HepG2 (cell line): Measurements from ENCODE around the gene CHKA. TPM values are rescaled to one million over a fixed set of nuclear protein-coding genes. Genes with fewer than 3 reads are reported as not detected.

ENCODE experiments used
- ATAC-seq: fragments of 200-7000 bp; cut with Tn5 transposase; 3 replicates; pipeline ENCODE4 v1.9.1; 2020; ENCODE audit warnings: mild to moderate bottlenecking, moderate library complexity
- BruUV-seq: library from RNA; stranded (reverse); fragments of 400-500 nt; replicated peaks from 2 replicates; lab custom pipeline; 2021; lab: Mats Ljungman, UMichigan
- CTCF ChIA-PET: fragments of 300-600 bp; formaldehyde crosslinking; extraction: SDS; loops from one replicate; lab custom pipeline; 2021; ENCODE audit warnings: low total read pairs, inconsistent platforms, low intra/inter-chr PET ratio; lab: Yijun Ruan, JAX
- POLR2A ChIA-PET: fragments of 350-600 bp; sonication (Branson Sonifier 250); formaldehyde crosslinking; loops from one replicate; lab custom pipeline; 2020; ENCODE audit warnings: antibody characterized with exemption, inconsistent platforms; lab: Yijun Ruan, JAX
- DNase-seq: peaks from one replicate; pipeline ENCODE4 v3.0.0-alpha.2; 2015; ENCODE audit warnings: low spot score
- FAIRE-seq: peaks from 3 replicates; lab custom pipeline; 2011; peaks lifted over from hg19 to GRCh38; lab: Jason Lieb, UNC
- H2AFZ ChIP-seq: one replicate; pipeline ENCODE4 v1.6.1; 2011; ENCODE audit warnings: low read length, inconsistent platforms
- H3K27ac ChIP-seq: fragments of 300-600 bp; 3 replicates; pipeline ENCODE4 v1.8.0; 2011; ENCODE audit warnings: mixed run types, mild to moderate bottlenecking, mixed read lengths, low read length, inconsistent platforms; ENCODE audit not compliant: insufficient read depth; ENCODE audit errors: extremely low read length
- H3K27me3 ChIP-seq, 2 experiments: fragments of 200-600 bp in 1 of 2; 2 replicates in 1 of 2; 3 replicates in 1 of 2; pipeline versions ENCODE4 v1.6.0 to v1.8.0; 2011; ENCODE audit warnings: low read length in 2 of 2, mild to moderate bottlenecking in 2 of 2, moderate library complexity in 2 of 2, inconsistent platforms in 1 of 2; ENCODE audit not compliant: insufficient read depth in 2 of 2, control insufficient read depth in 1 of 2
- H3K36me3 ChIP-seq, 2 experiments: fragments of 200-600 bp in 1 of 2; replicated peaks in 1 of 2; 2 replicates in 1 of 2; 3 replicates in 1 of 2; pipeline versions ENCODE4 v1.5.1 to v1.8.0; 2011; ENCODE audit warnings: low read length in 2 of 2, inconsistent platforms in 1 of 2; ENCODE audit not compliant: insufficient read depth in 2 of 2, control insufficient read depth in 1 of 2
- H3K4me1 ChIP-seq: 2 replicates; pipeline ENCODE4 v1.5.1; 2012; ENCODE audit warnings: low read length, inconsistent platforms; ENCODE audit not compliant: insufficient read depth
- H3K4me2 ChIP-seq: 2 replicates; pipeline ENCODE4 v1.6.0; 2011; ENCODE audit warnings: low read depth, low read length, inconsistent platforms
- H3K4me3 ChIP-seq, 3 experiments: fragments of 200-600 bp in 1 of 3; sonication (generic), shearing (Covaris generic) in 1 of 3; replicated peaks in 1 of 3; 2 replicates each; pipeline ENCODE4 v1.5.1; 2011 to 2016; ENCODE audit warnings: low read length in 3 of 3, inconsistent platforms in 2 of 3, low read depth in 2 of 3, mild to moderate bottlenecking in 2 of 3, control low read depth in 1 of 3, mixed read lengths in 1 of 3; ENCODE audit not compliant: insufficient read depth in 1 of 3
- H3K79me2 ChIP-seq: one replicate; pipeline ENCODE4 v1.6.1; 2011; ENCODE audit warnings: low read length, inconsistent platforms; ENCODE audit not compliant: insufficient read depth
- H3K9ac ChIP-seq: 2 replicates; pipeline ENCODE4 v1.6.0; 2011; ENCODE audit warnings: mild to moderate bottlenecking, low read depth, low read length, inconsistent platforms; ENCODE audit not compliant: insufficient read depth
- H3K9me3 ChIP-seq: 2 replicates; pipeline ENCODE4 v1.5.1; 2012; ENCODE audit warnings: mild to moderate bottlenecking, low read length
- H4K20me1 ChIP-seq: 2 replicates; pipeline ENCODE4 v1.6.0; 2011; ENCODE audit warnings: inconsistent platforms, mild to moderate bottlenecking, low read length, moderate library complexity; ENCODE audit not compliant: insufficient read depth
- DMAP1 ChIP-seq: IDR thresholded peaks from 2 replicates; pipeline ENCODE4 v1.6.1; 2016
- HMGA1 ChIP-seq: sonication (generic); formaldehyde crosslinking; conservative IDR thresholded peaks from 2 replicates; pipeline ENCODE4 v1.4.0; 2020; ENCODE audit warnings: missing genetic modification reagents
- MTF2 ChIP-seq: sonication (generic); formaldehyde crosslinking; IDR thresholded peaks from 2 replicates; pipeline ENCODE4 v1.5.0; 2020; ENCODE audit warnings: missing genetic modification reagents, borderline replicate concordance
- ONECUT2 ChIP-seq: sonication (generic); formaldehyde crosslinking; IDR thresholded peaks from 2 replicates; pipeline ENCODE4 v1.4.0; 2020; ENCODE audit warnings: missing genetic modification reagents
- RBM22 ChIP-seq: fragments of 200-400 bp; formaldehyde crosslinking; optimal IDR thresholded peaks from 2 replicates; pipeline ENCODE3; 2017; ENCODE audit warnings: mild to moderate bottlenecking, low read length, moderate library complexity
- RORA ChIP-seq: sonication (generic); formaldehyde crosslinking; IDR thresholded peaks from 2 replicates; pipeline ENCODE4 v1.5.0; 2020; ENCODE audit warnings: mild to moderate bottlenecking, missing genetic modification reagents, moderate library complexity
- TOPORS ChIP-seq: sonication (generic); formaldehyde crosslinking; IDR thresholded peaks from 2 replicates; pipeline ENCODE4 v1.8.0; 2023; ENCODE audit warnings: mild to moderate bottlenecking, missing genetic modification reagents
- ZNF121 ChIP-seq: sonication (generic); formaldehyde crosslinking; IDR thresholded peaks from 2 replicates; pipeline ENCODE4 v1.5.0; 2020; ENCODE audit warnings: mild to moderate bottlenecking, missing genetic modification reagents
- ZNF296 ChIP-seq: sonication (generic); formaldehyde crosslinking; conservative IDR thresholded peaks from 2 replicates; pipeline ENCODE4 v1.5.0; 2020; ENCODE audit warnings: mild to moderate bottlenecking, missing genetic modification reagents
- WGBS: methylation state at CpG from one replicate; pipeline ENCODE4 v1.1.6; 2017; ENCODE audit warnings: low lambda C conversion rate; 5-methylcytosine and 5-hydroxymethylcytosine counted together
- in situ Hi-C: cut with HindIII; loops from 2 replicates; pipeline ENCODE4 v1.10.0; 2017; ENCODE audit warnings: low pct_unique_long_range_greater_than_20kb; ENCODE audit not compliant: extremely low pct_ligation_motif_present
- intact Hi-C: fragments of 100-400 bp; cut with micrococcal nuclease; formaldehyde crosslinking; loops from one replicate; pipeline ENCODE4 v1.10.0; 2022; ENCODE audit not compliant: unreplicated experiment
- polyA plus RNA-seq, 8 experiments: library from polyadenylated mRNA; depleted of rRNA in 3 of 8; stranded (reverse) in 7 of 8; unstranded in 1 of 8; fragments of >200 nt; fragmentation: Illumina TruSeq in 4 of 8; extraction: Trizol in 4 of 8; gene quantifications; 2 replicates each; pipeline versions ENCODE4 v1.2.1 to v1.2.3, GENCODE V29; 2011 to 2016; ENCODE audit warnings: low read depth in 4 of 8, missing spikeins in 1 of 8, mixed read lengths in 1 of 8; ENCODE audit not compliant: insufficient read depth in 1 of 8
- total RNA-seq, 5 experiments: library from RNA; depleted of rRNA; stranded (reverse); fragments of >200 nt; fragmentation: Illumina TruSeq; extraction: Trizol; gene quantifications; 2 replicates each; pipeline ENCODE4 v1.2.3, GENCODE V29; 2016; ENCODE audit warnings: low read depth in 1 of 5
- TF ChIP-seq, protein P1 (sequence below): sonication (generic); IDR thresholded peaks from 2 replicates; pipeline ENCODE4 v1.6.1; 2016; ENCODE audit warnings: low read depth, borderline replicate concordance
- TF ChIP-seq, protein P2 (sequence below): sonication (generic); formaldehyde crosslinking; IDR thresholded peaks from 2 replicates; pipeline ENCODE4 v1.5.0; 2020; ENCODE audit warnings: missing genetic modification reagents, mild to moderate bottlenecking, borderline replicate concordance
- TF ChIP-seq, protein P3 (sequence below): IDR thresholded peaks from 2 replicates; pipeline ENCODE4 v1.6.1; 2016; ENCODE audit warnings: control low read depth
- TF ChIP-seq, protein P4 (sequence below): sonication (generic); formaldehyde crosslinking; IDR thresholded peaks from 2 replicates; pipeline ENCODE4 v1.5.0; 2020; ENCODE audit warnings: mild to moderate bottlenecking, missing genetic modification reagents

Gene CHKA
- total and polyA plus RNA-seq, 2 of the 13 experiments (the other 11 are each of a cell fraction or from before 2014, with no cell fraction given) = 71.6 to 92.7 TPM

DNA sequence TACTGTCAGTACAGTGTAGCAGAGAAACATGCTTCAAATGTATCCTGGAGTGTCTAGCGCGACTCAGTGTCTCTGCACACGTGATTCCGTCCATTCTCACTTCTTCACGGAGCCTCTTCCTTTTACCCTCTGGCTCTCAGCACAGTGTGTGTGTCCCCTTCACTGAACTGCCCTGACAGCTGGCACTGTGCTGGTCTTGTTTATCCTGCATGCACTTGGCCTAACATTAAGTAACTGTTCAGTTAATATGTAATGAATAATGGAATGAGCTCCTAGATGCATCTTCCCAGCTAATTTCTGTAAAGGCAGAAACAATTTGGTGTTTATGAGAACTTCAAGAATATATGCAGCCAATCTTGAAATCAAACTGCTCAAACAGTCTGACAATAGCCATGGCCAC is 47.5 kb upstream of the CHKA start:
- no peak overlapping the region for H3K27ac ChIP-seq
- FAIRE-seq = no peak
- H3K27me3 ChIP-seq = no peaks in the 10 kb centered on the region
- peak; percentile 16 for TF ChIP-seq RBM22
- TF ChIP-seq MTF2 (CRISPR knock-in tag) = no peak
- no peak for TF ChIP-seq ZNF296 (CRISPR knock-in tag)
- TF ChIP-seq, protein P1, sequence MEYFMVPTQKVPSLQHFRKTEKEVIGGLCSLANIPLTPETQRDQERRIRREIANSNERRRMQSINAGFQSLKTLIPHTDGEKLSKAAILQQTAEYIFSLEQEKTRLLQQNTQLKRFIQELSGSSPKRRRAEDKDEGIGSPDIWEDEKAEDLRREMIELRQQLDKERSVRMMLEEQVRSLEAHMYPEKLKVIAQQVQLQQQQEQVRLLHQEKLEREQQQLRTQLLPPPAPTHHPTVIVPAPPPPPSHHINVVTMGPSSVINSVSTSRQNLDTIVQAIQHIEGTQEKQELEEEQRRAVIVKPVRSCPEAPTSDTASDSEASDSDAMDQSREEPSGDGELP = 0 out of 2 replicates have a peak, but pooled peaks have one; percentile 18
- no peak for TF ChIP-seq ONECUT2 (CRISPR knock-in tag)
- no peak for TF ChIP-seq DMAP1 (CRISPR knock-in tag)
- TF ChIP-seq RORA (CRISPR knock-in tag) = no peak
- TF ChIP-seq HMGA1 = no peak
- TF ChIP-seq, all 625 proteins: peak for 2
- Histone ChIP-seq H3K9me3 (no peaks in the 10 kb centered on the region), H3K4me3 (no peak overlapping the region), H3K79me2 (no peaks in the 10 kb centered on the region), H3K4me2 (no peak overlapping the region), H3K4me1 (peaks cover 9% of the 10 kb centered on the region; the same call in 1 of the 2 replicates), H3K36me3 (peaks cover 29 to 69% of the 10 kb centered on the region in 2 experiments), H4K20me1 (no peaks in the 10 kb centered on the region), H3K9ac (no peak overlapping the region), H2AFZ (no peak overlapping the region)
- ChIA-PET POLR2A (interaction anchor here (1.2 kb wide), 1 partner anchor 9 kb away, joined by 3 read pairs; no protein-coding TSS in a partner anchor), CTCF (no interaction called here)
- DNase-seq (no peak), ATAC-seq (peak; percentile 65)
- BruUV-seq = no TSS peak
- intact Hi-C loops = no loop called here
- 96% methylated on average over 5 of the region's 5 CpGs for WGBS
- in situ Hi-C loops = no loop called here

DNA sequence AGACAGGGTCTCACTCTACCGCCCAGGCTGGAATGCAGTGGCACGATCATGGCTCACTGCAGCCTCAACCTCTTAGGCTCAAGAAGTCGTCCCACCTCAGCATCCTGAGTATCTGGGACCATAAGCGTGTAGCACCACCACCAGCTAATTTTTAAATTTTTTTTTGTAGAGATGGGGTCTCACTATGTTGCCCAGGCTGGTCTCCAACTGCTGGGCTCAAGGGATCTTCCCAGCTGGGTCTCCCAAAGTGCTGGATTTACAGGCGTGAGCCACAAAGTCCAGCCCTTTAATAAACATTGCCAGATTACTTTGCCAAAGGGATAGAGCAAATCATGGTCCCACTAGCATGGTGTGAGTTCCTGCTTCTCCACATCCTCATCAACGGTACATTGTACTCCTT is 46.3 kb upstream of the CHKA start:
- POLR2A ChIA-PET = no interaction called here
- intact Hi-C loops = no loop called here
- Histone ChIP-seq H4K20me1 (no peaks in the 10 kb centered on the region), H2AFZ (no peak overlapping the region), H3K36me3 (peaks cover 27 to 63% of the 10 kb centered on the region in 2 experiments)
- TF ChIP-seq TOPORS (CRISPR knock-in tag) (no peak), ZNF121 (CRISPR knock-in tag) (peak; percentile 77)
- TF ChIP-seq, protein P2, sequence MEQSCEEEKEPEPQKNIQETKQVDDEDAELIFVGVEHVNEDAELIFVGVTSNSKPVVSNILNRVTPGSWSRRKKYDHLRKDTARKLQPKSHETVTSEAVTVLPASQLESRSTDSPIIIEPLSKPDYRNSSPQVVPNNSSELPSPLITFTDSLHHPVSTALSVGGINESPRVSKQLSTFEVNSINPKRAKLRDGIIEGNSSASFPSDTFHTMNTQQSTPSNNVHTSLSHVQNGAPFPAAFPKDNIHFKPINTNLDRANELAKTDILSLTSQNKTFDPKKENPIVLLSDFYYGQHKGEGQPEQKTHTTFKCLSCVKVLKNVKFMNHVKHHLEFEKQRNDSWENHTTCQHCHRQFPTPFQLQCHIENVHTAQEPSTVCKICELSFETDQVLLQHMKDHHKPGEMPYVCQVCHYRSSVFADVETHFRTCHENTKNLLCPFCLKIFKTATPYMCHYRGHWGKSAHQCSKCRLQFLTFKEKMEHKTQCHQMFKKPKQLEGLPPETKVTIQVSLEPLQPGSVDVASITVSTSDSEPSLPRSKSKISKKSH (CRISPR knock-in tag) = no peak
- TF ChIP-seq, protein P3, sequence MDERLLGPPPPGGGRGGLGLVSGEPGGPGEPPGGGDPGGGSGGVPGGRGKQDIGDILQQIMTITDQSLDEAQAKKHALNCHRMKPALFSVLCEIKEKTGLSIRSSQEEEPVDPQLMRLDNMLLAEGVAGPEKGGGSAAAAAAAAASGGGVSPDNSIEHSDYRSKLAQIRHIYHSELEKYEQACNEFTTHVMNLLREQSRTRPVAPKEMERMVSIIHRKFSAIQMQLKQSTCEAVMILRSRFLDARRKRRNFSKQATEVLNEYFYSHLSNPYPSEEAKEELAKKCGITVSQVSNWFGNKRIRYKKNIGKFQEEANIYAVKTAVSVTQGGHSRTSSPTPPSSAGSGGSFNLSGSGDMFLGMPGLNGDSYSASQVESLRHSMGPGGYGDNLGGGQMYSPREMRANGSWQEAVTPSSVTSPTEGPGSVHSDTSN (CRISPR knock-in tag) = no peak
- TF ChIP-seq, protein P4, sequence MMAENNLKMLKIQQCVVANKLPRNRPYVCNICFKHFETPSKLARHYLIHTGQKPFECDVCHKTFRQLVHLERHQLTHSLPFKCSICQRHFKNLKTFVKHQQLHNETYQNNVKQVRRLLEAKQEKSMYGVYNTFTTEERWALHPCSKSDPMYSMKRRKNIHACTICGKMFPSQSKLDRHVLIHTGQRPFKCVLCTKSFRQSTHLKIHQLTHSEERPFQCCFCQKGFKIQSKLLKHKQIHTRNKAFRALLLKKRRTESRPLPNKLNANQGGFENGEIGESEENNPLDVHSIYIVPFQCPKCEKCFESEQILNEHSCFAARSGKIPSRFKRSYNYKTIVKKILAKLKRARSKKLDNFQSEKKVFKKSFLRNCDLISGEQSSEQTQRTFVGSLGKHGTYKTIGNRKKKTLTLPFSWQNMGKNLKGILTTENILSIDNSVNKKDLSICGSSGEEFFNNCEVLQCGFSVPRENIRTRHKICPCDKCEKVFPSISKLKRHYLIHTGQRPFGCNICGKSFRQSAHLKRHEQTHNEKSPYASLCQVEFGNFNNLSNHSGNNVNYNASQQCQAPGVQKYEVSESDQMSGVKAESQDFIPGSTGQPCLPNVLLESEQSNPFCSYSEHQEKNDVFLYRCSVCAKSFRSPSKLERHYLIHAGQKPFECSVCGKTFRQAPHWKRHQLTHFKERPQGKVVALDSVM (CRISPR knock-in tag) = no peak
- TF ChIP-seq, all 625 proteins: peak for 1
- Histone ChIP-seq H3K79me2 (no peaks in the 10 kb centered on the region), H3K27ac (no peak overlapping the region), H3K9ac (no peak overlapping the region), H3K4me2 (no peak overlapping the region), H3K4me3 (no peak overlapping the region), H3K9me3 (no peaks in the 10 kb centered on the region), H3K27me3 (no peaks in the 10 kb centered on the region), H3K4me1 (peaks cover 9% of the 10 kb centered on the region; the same call in 1 of the 2 replicates)
- CTCF ChIA-PET = no interaction called here
- FAIRE-seq (no peak), DNase-seq (no peak), ATAC-seq (no peak)
- in situ Hi-C loops = no loop called here
- no TSS peak for BruUV-seq
- WGBS = 98% methylated on average over 6 of the region's 6 CpGs
